KG1 (cell line): ENCODE measurements around the gene COL6A3.

ENCODE experiments used
- DNase-seq: peaks from one replicate; lab custom pipeline; 2025; lab: John Stamatoyannopoulos, UW

COL6A3 gene

DNA sequence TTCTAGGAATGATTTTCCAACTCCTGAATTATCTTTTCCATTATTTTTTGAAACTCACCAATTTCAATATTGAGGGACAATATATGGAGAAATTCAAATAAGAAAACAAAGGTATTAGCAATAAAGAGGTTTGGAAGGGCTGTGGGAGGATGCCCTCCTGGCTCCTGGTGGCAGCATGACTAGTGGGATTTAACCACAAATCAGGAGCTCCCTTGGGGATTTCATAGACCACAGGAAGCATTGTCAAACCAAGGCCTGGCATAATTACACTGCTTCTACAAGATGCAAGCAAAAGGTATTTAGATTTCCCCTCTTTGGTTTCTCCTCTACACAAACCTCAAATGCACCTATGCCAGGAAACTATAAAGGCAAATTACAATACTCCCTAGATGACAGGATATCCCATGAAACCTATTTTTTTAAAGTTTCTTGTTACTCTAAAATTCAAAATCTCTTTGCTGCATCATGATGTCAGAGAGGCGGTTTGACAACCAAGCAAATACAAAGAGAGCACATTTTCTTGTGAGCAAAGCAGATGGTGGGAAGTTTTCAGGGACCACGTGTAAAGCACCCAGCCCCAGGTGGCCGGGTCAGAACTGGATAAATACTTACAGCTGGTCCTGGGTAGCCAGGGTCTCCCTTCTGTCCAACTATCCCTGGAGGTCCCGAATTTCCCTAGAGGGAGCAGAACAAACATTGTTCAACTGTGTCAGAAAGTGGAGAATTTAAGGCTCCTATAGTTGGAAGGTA, 67.9 kb downstream of the COL6A3 start:
- no peak for DNase-seq

DNA sequence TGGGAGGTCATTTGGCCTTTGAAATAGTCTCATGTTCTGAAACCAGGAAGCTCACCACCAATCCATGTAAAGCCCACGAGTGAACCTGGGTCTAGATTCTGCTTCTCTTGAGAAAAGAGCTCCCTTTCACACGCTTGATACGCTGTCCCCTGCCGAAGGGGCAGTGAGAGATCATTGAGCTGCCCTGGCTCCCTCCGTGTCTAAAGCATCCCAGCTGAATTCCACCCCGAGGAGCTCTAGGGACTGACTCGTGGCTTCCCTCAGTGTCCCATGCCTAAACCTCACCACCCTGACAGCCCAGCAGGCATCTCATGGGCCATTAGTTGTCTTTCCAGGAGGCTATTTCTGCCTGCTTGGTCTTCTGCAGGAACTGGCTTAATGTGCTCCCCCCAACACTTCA, 68.6 kb downstream of the COL6A3 start:
- no peak for DNase-seq

DNA sequence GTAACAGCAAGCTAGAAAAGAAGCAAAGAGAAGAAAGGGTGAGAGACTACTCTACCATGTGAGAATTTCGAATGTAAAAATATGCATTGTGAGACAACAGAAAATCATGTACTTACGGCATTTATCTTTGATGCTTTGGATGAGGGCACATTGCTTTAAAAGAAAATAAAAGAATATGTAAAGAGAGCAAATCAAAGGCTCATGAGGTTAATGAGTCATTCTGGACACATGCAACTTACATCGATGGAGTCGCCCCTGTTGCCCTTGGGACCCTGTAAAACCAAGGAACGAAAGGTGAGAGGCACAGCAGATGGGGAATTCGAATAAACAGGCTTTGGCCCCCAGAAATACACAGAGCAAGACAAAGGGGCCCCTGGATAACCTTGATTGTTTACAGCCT, 69.0 kb downstream of the COL6A3 start:
- no peak for DNase-seq

DNA sequence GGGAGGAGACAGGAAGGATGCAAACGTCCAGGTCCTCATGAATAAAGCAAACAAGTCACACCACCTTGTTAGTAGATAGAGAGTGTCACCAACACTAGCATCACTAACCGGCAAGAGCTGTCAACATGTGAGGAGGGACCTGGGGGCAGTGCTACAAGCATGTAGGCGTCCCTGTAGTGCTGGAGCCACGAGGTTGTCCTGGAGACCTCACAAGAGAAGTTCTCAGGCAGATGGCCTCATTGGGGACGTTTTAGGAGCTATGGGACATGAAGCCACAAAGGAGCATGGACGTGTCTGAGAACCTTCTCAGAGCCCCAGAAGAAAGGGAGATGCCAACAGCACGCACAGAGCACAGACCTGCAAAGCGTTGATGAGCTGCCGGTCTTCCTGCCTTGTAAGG, 70.0 kb downstream of the COL6A3 start:
- DNase-seq = no peak

DNA sequence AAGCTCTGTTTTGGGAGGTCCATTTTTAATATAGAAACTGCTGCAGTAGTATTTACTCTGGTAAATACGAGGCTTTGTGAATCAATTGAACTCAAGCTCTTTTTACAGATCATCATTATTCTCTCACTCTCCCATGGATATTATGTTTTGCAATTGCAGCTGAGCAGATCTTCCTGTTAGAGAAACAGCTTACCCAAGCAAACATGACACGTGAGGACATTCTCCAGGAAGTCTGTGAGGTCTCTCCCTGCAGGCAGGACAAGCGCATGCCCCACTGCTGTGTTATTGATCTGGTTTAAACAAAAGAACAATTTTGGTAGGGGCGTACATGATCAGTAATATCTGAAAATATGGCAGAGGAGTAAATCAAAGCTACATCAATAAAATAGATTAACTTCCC, 72.1 kb downstream of the COL6A3 start:
- DNase-seq = no peak

- no peak for DNase-seq
These were observed 76.4 kb downstream of the COL6A3 start for GRCh38 chr2:237337586-237337985.

DNA sequence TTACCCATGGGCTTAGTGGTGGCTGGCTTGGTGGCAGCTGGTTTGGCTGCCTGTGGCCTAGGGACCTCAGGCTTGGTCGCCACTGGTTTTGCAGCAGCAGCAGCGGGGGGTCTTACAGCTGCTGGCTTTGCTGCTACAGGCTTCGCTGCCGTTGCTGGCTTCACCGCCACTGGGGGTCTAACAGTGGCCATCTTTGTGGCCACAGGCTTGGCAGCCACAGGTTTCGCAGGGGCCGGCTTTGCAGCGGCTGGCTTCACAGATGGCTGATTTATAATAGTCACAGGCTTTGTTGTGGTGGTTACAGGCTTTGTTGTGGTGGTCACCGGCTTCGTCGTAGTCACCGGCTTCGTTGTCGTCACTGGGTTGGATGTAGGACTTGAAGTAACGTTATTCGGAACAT, 77.8 kb downstream of the COL6A3 start:
- DNase-seq = no peak

GRCh38 chr2:237333748-237334147, 80.2 kb downstream of the COL6A3 start:
- DNase-seq = no peak

DNA sequence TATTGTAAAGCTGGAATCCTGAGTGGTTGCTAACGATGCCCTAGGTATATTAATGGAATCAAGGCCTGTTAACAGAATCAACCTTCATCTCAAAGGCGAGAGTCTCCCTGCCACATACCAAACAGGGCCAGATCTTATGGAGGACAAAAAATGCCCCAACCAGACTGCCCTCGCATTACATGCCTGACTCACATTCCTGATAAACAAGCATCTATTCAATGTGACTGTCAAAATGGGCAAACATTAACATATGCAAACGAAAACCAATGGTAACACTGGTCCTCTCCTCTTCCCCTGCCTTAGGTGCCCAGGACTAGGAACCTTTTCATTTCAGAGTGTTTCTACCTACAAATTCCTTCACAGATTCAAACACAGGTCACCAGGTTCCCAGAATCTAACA, 83.4 kb downstream of the COL6A3 start:
- no peak for DNase-seq

DNA sequence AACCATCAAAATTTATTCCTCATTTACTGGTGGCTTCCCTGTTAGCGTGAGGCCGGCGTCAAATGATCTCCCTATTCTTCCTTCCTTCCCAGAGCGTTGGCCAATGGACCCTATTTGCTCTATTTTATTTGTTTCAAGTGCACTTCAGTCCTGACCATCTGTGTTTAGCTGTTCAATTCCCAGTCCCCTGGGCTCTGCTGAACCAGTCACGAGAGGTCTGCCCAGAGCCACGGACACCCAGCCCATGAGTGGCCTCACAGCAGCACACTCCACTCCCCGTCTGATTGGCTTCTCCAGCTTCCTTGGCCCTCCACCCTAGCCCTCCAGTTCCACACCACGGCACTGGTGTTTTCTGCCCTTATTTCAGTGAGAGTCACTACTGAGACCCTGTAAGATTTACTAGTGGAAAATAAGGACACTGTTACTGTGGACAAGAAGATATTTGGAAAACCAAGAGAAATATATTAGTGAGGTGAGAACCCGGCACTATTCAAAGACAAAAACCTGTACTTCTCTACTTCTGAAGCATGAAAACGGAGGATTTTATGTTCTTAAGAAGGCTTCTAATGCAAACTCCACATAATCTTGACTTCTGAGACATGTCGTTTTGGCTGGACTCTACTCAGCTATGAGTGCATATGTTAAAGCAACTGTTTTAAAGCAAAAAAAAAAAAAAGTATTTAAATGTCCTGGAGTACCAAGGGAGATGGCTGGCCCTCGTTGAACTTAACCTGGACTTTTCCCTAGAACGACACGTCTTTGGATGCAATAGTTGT, 86.6 kb downstream of the COL6A3 start:
- no peak for DNase-seq

- DNase-seq = no peak
These were observed 87.4 kb downstream of the COL6A3 start for GRCh38 chr2:237326266-237327171.

- no peak for DNase-seq
These were observed 89.1 kb downstream of the COL6A3 start for GRCh38 chr2:237324837-237325236.

DNA sequence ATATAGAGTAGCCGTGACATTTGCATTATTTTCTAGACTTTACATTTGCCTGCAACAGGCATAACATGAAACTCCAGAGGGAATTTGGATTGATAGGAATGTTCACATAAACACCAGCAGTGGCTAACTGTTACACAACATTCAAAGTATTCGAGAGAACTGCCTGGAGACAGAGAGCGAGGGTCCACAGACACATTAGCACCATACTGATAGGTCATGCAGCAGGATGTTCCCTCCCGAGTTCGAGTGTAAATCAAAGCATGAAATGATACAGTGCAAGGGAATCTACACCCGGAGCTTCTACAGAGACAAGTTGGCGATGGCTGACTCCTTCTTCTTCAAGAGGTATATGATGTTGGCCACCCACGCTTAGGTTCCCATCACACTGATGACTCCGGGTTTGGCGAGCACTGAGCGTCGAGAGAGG, 89.5 kb downstream of the COL6A3 start:
- no peak for DNase-seq

DNA sequence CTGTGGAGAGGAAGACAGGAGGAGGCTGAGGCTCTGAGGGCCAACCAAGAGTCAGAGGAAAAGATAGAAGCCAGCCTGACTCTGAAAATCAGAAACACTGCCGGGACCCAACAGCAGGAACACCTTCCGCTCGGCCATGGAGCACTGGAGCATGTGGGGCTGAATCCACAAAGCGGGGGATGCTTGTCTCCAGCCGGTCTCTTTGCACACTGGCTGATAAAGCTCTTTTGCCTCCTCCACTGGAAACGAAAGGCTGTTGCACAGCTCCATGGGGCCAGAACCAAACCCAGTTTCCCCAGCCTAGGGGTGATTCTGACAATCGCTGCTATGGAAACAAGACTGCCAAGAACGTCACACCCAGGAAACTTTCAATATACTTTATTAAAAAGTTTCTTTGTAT, 90.3 kb downstream of the COL6A3 start:
- no peak for DNase-seq

- DNase-seq = no peak
These were observed 91.4 kb downstream of the COL6A3 start for GRCh38 chr2:237322564-237322963.

DNA sequence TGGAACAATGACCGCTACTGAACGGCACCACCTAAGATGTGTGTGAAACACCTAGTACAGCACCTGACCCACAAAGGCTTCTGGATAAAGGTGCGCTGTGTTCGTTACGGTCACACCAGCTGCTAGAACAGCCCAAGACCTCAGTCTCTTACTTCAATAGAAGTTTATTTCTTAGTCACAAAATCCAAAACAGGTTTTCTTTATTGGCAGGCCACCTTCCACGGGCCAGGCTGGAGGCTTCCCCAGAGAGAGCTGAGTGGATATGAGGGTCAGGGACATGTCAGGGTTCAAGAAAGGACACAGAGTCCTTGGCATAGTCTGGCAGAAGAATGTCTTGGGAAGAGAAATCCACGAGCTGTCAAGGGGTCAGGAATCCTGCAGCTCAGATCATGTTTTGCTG, 92.2 kb downstream of the COL6A3 start:
- DNase-seq = no peak

GRCh38 chr2:237320801-237321560, 93.0 kb downstream of the COL6A3 start:
- no peak for DNase-seq

DNA sequence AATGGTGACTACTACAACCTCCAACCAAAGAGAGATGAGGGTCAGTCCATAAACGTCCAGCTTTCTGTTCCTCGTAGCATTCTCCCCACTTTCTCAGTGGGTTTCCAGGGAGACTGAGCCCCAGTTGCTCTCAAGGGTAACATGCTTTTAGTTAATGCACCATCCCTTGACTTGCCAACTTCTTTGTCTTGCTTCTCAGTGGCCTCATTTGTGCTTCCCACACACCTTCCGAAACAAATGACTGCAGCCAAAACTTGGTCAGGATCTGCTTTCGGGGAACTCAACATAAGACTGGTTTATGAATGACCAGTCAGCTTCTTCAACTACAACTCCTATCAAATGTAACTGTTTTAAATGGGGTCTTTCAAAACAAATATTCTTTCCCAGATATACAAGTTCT, 94.1 kb downstream of the COL6A3 start:
- no peak for DNase-seq

- DNase-seq = no peak
These were observed 94.7 kb downstream of the COL6A3 start for GRCh38 chr2:237319086-237319820.

DNA sequence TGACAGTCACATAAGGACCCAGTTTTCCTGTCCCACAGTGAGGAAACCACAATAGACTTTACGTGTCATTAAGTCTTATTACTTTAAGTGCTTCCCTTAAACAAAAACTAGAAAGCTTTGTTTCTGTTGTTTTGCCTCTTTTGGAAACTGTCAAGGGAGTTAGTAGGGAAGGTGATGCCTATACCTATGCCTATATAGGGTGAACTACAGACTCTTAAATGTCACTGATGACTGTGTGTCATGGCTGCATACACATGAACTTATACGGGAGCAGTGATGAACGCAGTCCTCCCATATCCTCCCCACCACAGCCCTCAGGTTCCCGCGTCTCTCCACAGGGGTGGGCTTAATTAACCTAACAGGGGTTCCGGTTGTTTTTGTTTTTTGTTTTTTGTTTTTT, 97.6 kb downstream of the COL6A3 start:
- no peak for DNase-seq

GRCh38 chr2:237315829-237316225, 98.1 kb downstream of the COL6A3 start:
- DNase-seq = no peak
